GM08714 (cell line): ENCODE data around the gene CCNJL.
"Not testable (repeated sequence)": the region's sequence is repeated elsewhere in the genome, so short reads cannot be mapped to it uniquely, and the experiment has no call there.

ENCODE experiments used
- H3K4me3 ChIP-seq: fragments of 200-500 bp; sonication (Bioruptor generic); 2 replicates; pipeline ENCODE4 v1.5.1; 2014; ENCODE audit warnings: mild to moderate bottlenecking, low read length, inconsistent platforms
- ZNF274 ChIP-seq: IDR thresholded peaks from 2 replicates; pipeline ENCODE4 v1.6.1; 2012; ENCODE audit warnings: mild to moderate bottlenecking, low read depth, low read length

CCNJL gene

GRCh38 chr5:160347448-160347847 lies 35.1 kb upstream of the CCNJL start:
- no peak for TF ChIP-seq ZNF274
- H3K4me3 ChIP-seq: no peak overlapping the region

- H3K4me3 ChIP-seq: no peak overlapping the region
- no peak for TF ChIP-seq ZNF274
Measured at GRCh38 chr5:160342413-160342941, 30.1 kb upstream of the CCNJL start.

- H3K4me3 ChIP-seq: no peak overlapping the region
- no peak for TF ChIP-seq ZNF274
Measured at GRCh38 chr5:160341309-160341870, 29.0 kb upstream of the CCNJL start.

- not testable (repeated sequence) for H3K4me3 ChIP-seq
Measured at GRCh38 chr5:160340513-160340912, 28.1 kb upstream of the CCNJL start.

DNA sequence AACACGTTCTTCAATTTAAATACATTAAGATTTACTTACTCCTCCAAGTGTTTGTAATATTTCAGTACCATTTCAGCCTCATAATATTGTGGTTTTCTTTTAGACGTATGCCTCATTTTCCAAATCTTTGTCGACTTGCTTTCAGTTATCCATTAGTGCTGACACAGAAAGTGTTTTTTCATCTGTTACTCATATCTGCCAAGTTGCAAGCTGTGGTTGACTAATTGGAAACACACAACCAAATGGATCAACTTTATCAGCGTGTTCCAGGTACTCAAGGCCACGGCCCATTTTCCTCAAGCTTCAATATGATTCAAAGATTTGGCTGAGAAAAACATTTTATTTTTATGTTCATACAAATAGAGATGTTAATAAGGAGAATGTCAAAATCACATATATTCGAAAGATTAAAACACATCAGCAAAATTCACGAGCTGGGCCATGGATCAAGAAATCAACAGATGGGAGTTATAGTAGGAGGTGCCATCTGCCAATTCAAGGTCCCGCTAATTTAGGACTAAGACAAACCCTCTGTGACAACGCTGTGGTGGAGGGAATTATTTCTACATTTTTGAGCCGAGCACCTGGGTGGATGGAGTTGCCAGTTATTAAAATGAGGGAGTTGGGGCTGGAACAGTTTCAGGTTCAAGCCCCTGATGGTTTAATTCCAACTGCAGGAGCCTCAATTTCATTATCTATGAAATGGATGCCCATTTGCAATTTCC lies 27.2 kb upstream of the CCNJL start:
- no peak overlapping the region for H3K4me3 ChIP-seq
- TF ChIP-seq ZNF274: no peak

GRCh38 chr5:160334716-160335115 lies 22.4 kb upstream of the CCNJL start:
- H3K4me3 ChIP-seq: not testable (repeated sequence)

DNA sequence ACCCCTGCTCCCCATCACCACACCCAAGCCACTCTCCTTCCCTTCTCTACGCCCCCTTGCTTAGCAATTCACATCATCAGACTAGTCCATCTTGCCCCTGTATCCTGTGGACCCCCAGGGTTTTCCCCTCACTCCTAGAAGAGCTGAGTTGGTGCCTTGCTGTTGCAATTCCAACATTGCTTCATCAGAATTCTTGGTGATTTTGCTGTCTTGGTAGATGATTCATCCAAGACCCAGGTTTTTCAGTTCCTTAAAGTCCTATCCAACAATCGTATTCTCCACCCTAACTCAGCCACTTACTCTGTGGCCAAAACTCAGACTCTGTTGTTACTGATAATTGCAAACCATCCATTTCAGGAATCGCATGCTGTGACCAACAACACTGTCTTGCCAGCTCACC lies 21.4 kb upstream of the CCNJL start:
- no peak for TF ChIP-seq ZNF274
- H3K4me3 ChIP-seq: no peak overlapping the region

- no peak for TF ChIP-seq ZNF274
- no peak overlapping the region for H3K4me3 ChIP-seq
Measured at GRCh38 chr5:160330212-160330611, 17.8 kb upstream of the CCNJL start.

DNA sequence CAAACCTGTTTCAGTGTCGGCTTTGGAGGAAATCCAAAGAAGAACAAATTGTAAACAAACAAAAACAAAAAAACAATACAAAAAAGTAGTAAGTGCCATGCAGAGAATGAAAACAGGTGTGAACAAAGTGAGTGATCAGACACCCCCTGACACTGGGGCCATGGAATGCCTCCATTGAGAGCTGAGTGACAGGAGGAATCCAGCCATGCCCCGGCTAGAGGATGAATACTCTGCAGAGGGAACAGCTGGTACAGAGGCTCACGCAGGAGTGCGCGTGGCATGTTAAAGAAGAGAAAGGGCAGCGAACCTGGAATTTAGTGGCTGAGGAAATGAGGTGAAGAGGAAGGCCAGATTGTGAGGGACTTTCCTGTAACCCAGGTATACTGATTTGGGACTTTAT lies 15.5 kb upstream of the CCNJL start:
- no peak for TF ChIP-seq ZNF274
- H3K4me3 ChIP-seq: no peak overlapping the region

GRCh38 chr5:160326981-160327380 lies 14.6 kb upstream of the CCNJL start:
- no peak for TF ChIP-seq ZNF274
- no peak overlapping the region for H3K4me3 ChIP-seq

GRCh38 chr5:160325716-160326115 lies 13.4 kb upstream of the CCNJL start:
- TF ChIP-seq ZNF274: no peak
- H3K4me3 ChIP-seq: no peak overlapping the region

- no peak overlapping the region for H3K4me3 ChIP-seq
- TF ChIP-seq ZNF274: no peak
Measured at GRCh38 chr5:160324886-160325285, 12.5 kb upstream of the CCNJL start.

GRCh38 chr5:160318409-160318808 lies 6.0 kb upstream of the CCNJL start:
- H3K4me3 ChIP-seq: no peak overlapping the region
- TF ChIP-seq ZNF274: no peak

GRCh38 chr5:160317434-160317833 lies 5.1 kb upstream of the CCNJL start:
- no peak for TF ChIP-seq ZNF274
- H3K4me3 ChIP-seq: no peak overlapping the region

GRCh38 chr5:160315968-160316367 lies 3.6 kb upstream of the CCNJL start:
- no peak overlapping the region for H3K4me3 ChIP-seq
- TF ChIP-seq ZNF274: no peak
